Anterior cingulate cortex (tissue), 58 donors: ENCODE results near the gene CCDC138.

ENCODE experiments used
- DNase-seq, 58 donors: peaks; one replicate each; lab custom pipeline; 2025; lab: John Stamatoyannopoulos, UW

The CCDC138 gene

DNA sequence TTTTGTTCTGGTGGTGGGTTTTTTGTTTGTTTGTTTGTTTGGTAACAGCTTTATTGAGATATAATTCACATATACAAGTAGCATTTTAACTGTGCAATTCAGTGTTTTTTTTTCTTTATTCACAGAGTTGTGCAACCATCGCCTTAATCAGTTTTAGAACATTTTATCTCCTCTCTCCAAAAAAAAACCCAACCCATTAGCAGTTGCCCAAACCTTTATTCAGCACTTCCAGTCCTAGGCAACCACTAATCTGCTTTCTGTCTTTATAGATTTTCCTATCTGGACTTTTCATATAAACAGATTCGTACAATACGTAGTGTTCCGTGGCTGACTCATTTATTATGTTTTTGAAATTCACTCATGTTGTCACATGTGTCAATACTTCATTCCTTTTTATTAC lies 38.7 kb downstream of the CCDC138 start:
- no peak for DNase-seq

DNA sequence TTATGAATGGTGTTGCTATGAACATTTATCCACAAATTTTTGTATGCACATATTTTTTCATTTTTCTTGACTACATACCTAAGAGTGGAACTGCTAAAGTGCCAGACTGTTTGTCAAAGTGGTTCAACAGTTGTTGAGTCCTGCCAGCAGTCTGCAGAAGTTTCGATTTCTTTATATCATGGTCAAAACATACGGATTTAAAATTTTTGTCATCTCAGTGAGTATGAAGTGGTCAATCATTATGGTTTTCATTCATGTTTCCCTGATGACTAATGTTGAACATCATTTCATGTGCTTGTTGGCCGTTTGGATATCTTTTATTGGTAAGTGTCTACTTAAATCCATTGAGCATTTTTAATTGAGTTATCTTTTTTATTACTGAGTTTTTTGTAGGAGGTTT lies 39.2 kb downstream of the CCDC138 start:
- no peak for DNase-seq

DNA sequence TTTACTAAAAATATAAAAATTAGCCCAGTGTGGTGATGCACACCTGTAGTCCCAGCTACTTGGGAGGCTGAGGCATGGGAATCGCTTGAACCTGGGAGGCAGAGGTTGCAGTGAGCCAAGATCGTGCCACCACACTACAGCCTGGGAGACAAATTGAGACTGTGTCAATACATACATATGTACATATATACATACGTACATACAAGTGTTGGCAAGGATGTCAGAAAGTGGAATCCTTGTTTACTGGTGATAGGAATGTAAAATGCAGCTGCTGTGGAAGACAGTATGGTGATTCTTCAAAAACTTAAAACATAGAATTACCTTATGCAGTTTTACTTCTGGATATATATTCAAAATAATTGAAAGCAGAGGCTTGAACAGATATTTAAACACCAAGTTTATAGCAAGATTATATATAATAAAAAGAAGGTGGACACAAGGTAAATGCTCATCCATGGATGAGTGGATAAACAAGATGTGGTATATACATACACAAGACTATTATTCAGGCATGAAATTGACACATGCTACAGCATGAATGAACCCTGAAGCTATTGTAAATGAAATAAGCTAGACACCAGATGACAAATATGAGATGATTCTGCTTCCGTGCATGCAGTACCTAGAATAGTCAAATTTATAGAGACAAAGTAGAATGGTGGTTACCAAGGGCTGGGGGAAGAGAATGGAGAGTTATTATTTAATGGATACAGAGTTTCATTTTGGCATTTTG lies 43.2 kb downstream of the CCDC138 start:
- no peak for DNase-seq

DNA sequence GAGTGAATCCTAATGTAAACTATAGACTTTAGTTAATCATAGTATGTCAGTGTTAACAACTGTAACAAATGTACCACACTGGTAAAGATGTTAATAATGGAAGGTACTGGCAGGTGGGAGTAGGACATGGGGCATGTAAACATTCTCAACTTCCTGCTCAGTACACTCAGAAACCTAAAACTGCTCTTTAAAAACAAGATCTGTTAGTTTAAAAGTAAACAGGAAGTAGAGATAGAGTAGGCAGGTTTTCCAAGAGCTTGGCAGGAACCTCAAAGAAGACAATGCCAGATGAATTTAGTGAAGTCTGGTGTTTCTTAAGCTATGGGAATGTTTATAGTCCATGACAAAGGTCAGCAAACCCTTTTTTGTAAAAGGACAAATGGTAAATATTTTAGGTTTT lies 46.6 kb downstream of the CCDC138 start:
- DNase-seq, result no peak

DNA sequence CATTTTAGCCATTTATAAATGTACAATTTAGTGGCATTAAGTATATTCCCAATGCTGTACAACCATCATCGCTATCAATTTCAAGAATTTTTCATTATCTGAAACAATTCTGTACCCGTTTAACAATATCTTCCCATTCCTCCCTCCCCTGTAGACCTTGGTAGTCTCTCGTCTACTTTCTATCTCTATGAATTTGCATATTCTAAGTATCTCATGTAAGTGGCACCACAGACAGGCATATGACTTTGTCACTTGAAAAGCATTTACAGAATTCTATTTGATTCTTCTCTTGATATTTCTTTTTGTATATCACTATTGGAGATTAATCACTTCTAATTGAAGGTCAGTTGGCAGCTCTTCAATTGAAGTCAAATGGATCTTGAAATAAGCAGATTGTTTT lies 48.0 kb downstream of the CCDC138 start:
- DNase-seq, result no peak

DNA sequence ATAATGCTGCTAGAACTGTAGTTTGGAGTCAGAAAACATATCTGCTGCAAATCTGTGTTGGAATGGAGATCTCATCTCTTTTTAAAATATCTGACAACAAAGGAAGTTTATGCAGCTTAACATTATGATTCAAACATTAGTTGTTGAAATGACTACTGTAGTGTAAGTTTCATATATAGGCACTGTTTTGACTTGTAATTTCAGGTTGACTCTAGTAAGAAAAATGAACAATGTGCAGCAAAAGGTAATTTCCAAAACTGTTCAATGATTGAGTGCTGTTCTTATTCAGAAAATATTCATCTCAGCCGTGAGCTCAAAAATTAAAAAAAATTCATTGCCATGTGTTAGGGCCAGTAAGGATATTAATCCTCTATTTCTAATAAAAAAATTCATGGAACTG lies 48.5 kb downstream of the CCDC138 start:
- no peak for DNase-seq

DNA sequence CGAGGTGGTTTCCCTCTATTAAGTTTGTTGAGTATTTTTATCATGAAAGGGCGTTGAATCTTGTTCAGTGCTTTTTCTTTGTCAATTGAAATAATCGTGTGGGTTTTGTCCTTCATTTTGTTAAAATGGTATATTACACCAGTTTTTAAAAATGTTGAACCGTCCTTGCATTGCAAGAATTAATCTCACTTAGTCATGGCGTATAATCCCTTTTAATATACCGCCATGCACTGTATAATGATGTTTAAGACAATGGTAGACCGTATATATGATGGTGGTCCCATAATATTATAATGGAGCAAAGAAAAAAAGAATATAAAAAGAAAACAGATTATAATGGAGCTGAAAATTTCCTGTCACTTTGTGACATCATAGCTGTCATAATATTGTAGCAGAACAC lies 50.6 kb downstream of the CCDC138 start:
- no peak for DNase-seq

DNA sequence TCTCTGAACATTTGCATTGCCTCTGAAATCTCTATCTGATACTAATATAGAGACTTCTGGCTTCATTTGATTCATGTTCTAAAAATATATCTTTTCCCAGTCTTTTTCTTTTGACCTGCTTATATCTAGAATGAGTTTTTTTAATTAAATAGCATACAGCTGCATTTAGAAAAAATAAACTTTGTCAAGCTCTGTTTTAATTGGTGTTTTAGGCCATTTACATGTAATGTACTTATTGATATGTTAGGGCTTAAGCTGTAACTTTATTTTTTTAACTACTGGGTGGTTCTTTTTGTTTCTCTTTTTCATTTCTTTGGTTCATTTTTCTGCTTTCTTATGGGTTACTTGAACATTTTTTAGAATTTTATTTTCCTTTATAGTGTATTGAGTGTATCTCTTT lies 54.9 kb downstream of the CCDC138 start:
- no peak for DNase-seq

DNA sequence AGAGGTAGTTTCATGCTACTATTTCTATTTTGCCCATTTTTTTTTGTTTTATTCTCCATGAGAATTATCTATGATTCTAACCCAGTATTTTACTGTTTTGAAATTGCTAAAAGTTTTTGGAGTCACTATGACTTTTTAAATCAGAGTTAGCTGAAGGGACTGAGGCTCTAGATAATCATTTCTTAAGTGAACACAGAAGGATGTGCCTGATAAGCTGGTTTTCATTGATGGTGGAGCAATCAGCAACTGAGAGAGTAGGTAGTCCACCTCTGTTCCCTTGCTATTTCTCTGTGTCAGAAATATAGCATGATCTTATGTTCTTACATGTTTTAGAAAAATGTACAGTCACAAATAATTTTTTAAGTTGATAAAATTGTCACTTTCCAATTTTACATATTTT lies 59.4 kb downstream of the CCDC138 start:
- no peak for DNase-seq

DNA sequence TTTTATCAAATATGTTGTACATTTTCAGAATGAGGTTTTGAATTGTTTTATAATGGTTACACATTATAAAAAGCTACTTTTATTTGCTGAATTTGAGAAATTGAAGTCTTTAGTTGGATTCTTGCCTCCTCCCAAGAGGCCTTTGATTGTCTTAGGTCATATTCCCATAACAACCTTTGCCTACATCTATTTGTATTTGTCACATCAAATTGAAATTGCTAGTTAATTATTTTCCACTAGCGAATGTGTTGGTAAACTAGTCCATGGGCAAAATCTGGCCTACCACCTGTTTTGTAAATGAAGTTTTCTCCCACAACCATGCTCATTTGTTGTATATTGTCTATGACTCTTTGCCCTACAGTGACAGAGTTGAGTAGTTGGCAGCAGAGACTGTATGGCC lies 60.4 kb downstream of the CCDC138 start:
- no peak for DNase-seq

DNA sequence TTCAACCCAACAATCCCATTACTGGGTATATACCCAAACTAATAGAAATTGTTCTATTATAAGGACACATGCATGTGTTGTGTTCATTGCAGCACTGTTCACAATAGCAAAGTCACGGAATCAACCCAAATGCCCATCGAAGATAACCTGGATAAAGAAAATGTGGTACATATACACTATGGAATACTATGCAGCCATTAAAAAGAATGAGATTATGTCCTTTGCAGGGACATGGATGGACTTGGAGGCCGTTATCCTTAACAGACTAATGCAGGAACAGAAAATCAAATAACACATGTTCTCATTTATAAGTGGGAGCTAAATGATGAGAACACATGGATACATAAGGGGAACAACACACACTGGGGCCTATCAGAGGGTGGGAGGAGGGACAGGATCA lies 65.8 kb downstream of the CCDC138 start:
- no peak for DNase-seq

DNA sequence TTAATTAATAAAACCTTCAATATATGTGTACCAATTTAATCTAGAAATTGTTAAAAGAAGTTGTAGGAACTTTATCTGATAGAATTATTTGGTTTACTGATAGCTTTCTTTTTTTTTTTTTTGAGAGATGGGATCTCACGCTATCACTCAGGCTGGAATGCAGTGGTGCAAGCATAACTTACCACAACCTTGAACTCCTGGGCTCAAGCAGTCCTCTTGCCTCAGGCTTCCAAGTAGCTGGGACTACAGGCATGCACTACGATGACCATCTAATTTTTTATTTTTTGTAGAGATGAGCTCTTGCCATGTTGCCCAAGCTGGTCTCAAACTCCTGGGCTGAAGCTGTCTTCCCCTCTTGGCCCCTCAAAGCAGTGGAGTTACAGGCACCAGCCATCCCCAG lies 66.8 kb downstream of the CCDC138 start:
- no peak for DNase-seq

DNA sequence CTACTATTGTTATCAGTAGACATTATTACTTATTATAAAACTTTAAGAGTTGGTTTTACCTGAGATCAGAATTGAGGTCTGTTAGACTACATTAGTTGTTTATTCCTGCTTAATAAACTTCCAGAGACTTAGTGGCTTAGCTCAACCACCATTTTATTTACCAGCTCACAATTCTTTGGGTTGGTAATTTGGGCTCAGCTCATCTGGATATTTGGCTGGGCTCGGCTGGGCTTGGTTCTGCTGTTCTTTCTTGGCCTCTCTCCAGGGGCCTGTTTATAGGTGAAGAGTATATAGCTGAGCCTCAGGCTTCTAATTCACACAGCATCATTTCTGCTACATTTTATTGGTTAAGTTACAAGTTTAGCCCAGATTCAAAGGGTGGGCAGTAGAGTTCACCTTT lies 67.9 kb downstream of the CCDC138 start:
- no peak for DNase-seq

DNA sequence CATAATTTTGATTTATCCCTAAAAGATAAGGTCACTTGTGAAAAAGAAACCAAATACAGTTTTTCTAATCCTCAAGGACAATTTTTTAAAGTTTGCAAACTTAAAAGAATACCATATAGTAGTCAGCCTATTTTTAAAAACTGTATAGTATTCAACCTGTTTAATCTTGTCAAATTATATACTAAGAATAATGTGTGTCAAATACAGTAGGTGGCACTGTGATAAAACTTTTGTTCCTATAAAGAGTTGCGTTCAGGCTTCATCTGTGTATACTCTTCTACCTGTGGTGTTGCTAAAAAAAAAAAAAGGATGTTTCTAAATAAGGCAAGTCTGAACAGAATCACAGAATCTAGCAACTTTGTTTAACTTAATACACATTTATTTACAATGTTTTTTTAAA lies 68.6 kb downstream of the CCDC138 start:
- no peak for DNase-seq

DNA sequence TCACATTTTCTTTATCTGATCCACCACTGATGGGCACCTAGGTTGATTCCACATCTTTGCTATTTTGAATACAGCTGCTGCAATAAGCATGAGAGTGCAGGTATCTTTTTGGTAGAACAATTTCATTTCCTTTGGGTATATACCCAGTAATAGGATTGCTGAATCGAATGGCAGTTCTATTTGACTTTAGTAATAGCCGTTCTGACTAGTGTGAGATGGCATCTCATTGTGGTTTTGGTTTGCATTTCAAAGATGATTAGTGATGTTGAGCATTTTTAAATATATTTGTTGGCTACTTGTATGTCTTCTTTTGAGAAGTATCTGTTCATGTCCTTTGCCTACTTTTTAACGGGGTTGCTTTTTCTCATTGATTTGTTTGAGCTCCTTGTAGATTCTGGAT lies 72.3 kb downstream of the CCDC138 start:
- DNase-seq, result no peak

DNA sequence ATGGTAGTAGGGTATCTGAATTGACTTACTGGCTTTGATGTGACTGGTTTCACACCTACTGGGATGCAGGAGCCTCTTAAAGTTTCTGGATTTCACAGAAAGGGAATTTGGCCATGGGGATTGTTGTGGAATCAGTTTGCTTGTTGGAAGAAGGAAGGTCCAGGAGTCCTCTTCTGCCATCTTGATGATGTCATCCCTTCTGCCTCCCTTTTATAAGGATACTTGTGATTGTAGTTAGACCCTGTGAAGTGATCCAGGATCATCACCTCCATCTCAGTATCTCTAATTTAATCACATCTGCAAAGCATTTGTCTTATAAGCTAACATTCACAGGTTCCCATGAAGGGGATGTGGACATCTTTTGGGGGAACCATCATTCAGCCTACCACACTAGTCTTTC lies 79.5 kb downstream of the CCDC138 start:
- DNase-seq, result no peak

DNA sequence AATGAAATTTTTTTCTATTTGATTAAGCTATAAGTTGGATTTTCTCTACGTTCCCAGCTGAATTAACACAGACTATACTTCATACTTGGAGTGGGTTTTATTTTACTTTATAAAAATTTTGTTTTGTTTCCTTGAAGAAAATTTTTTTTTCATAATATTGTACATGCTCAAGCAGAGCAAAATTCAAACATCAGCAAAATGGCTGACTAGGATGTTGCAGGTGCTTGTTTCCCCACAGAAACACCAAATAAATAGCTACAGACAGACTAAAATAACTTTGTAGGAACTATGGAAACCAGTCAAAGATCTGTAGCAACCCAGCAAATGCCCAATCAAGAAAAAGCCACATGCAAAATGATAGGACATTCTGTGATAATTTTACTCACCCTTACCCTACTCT lies 82.3 kb downstream of the CCDC138 start:
- no peak for DNase-seq

DNA sequence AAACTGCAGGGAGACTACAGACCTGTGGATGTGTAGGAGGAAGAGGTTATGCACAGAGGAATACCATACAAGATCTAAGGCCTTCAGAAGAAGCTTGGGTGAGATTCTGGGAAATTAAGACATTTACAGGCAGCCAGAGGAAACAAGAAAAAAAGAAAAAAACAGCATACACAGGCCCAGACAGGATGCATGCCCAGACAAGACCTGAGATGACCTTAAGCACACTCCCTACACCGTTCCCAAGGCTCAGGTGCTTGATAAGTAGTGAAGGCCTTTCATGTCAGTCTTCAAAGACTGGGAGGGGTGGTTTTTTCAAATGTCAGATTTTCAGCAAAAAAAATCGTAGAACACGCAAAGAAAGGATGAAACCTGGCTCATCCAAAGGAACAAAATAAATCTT lies 83.0 kb downstream of the CCDC138 start:
- DNase-seq, result no peak

DNA sequence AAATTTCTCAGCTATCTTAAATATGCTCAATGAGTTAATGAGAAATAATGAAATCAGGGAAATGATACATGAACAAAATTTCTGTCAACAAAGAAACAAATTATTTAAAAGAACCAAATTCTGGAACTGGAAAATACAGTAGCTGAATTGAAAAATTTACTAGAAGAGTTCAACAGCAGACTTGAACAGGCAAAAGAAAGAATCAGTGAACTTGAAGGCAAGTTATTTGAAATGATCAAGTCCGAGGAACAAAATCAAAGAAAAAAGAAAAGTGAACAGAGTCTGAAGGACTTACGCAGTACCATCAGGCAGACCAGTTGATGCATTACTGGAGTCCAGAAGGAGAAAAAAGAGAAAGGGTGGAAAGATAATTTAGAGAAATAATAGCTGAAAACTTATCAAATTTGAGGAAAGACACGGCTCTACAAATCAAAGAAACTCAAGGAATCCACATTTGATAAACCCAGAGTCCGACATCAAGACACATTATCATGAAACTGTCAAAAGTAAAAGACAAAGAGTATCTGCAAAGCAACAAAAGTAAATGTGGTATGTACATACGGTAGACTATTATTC lies 83.6 kb downstream of the CCDC138 start:
- DNase-seq, result no peak

DNA sequence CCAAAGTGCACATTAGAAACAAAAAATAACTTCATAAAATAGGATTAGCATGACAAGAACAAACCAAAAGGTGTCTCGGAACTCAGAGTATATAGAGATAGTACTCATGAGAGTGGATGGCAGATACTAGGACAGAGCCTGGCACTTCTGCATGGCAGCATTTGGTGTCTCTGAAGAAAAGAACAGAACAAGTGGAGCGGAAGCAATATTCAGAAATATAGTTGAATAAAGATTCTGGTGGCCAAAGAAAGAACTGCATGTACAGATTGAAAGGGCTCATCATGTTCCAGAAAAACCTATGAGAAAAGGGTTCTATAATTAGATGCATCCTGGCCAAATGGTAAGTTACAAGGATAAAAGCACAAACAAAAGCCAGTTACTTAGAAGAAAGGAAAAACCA lies 90.9 kb downstream of the CCDC138 start:
- no peak for DNase-seq

DNA sequence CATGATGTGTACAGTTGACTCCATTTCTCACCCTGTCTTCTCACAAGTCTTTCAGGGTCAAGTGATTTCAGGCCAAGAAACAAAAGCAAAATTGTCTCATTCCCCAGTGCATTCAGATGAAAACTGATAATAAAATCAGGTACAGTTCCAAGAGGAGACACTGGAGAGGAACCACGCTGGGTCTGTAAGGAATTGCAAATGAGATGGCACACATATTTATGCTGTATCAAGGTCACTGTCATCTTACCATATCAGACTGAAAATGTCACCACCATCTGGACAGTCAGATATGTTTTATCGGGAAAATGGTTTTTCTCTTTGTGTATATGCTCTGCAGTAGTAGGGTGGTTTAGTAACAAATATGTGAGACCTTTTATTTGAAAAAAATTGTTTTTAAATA lies 91.7 kb downstream of the CCDC138 start:
- no peak for DNase-seq

DNA sequence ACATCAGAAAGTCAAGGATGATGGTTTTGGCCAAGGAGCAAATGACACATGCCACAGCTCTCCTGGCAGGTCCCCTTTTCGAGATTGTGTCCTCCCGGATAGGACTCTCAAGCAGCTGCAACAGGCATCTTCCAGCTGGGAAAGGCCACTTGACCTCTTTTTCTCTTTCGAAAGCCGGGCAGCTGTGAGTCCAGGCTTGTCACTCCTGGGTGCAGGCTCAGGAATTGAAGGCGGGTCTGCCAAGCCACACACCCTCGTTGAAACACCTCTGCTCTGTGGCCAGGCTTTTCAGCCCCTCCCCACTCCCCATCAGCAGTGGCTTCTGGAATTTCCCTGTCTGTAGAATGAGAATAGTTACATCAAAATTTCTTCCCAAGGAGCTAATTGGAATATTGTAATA lies 98.0 kb downstream of the CCDC138 start:
- DNase-seq, result no peak

DNA sequence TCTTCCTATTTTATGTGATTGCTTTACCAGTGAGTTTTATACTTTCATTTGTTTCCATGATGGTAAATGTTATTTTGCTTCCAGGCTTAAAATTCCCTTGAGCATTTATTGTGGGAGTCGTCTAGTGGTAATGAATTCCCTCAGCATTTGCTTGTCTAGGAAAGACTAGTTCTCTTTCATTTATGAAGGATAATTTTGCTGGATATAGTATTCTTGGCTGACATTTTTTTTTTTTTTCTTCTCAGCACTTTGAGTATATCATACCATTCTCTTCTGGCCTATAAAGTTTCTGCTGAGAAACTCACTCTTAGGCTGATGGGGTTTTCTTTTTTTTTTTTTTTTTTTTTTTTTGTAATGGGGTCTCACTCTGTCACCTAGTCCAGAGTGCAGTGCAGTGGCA lies 103.3 kb downstream of the CCDC138 start:
- DNase-seq, result no peak
